T-helper 9 cell (primary cell): ENCODE data around the gene PPARD.

ENCODE experiments used
- DNase-seq: peaks from one replicate; pipeline ENCODE4 v3.0.0-alpha.2; 2020

Gene PPARD

GRCh38 chr6:35474942-35475570 is 132.7 kb downstream of the PPARD start:
- DNase-seq = no peak

GRCh38 chr6:35475573-35475972 is 133.2 kb downstream of the PPARD start:
- no peak for DNase-seq

GRCh38 chr6:35476004-35476403 is 133.6 kb downstream of the PPARD start:
- no peak for DNase-seq

- DNase-seq = no peak
Measured at GRCh38 chr6:35477028-35477427, 134.7 kb downstream of the PPARD start.
